GM21528 (cell line): ENCODE measurements around the gene CCDC171.
A peak's percentile ranks its signal among the peaks of the same experiment; 100 is the strongest.
"Not testable (repeated sequence)": the region's sequence is repeated elsewhere in the genome, so short reads cannot be mapped to it uniquely, and the experiment has no call there.

ENCODE experiments used
- ATAC-seq: cut with Tn5 transposase; IDR thresholded peaks from one replicate; pipeline ENCODE4 v1.9.1; 2021; ENCODE audit warnings: mild to moderate bottlenecking, moderate library complexity; ENCODE audit not compliant: unreplicated experiment, low FRiP score

The CCDC171 gene

GRCh38 chr9:15670246-15670645 is 117.4 kb downstream of the CCDC171 start:
- ATAC-seq = no peak

DNA sequence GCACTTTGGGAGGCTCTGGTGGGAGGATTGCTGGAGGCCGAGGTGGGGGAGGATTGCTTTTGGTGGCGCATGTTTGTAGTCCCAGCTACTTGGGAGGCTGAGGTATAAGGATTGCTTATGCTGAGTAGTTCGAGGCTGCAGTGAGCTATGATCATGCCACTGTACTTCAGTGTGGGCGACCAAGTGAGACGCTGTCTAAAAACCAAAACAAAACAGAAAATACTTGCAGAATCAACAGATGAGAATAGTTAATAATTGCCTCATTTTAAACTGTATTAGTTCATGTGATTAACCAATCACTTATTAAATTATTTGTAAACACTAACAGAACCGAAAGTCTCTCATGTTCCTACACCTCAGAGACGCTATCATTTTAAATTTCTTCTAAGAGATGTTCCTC is 118.1 kb downstream of the CCDC171 start:
- ATAC-seq = peak; percentile 86

- no peak for ATAC-seq
These were observed 140.9 kb downstream of the CCDC171 start for GRCh38 chr9:15693701-15694100.

GRCh38 chr9:15696979-15697378 is 144.1 kb downstream of the CCDC171 start:
- no peak for ATAC-seq

GRCh38 chr9:15697446-15697851 is 144.6 kb downstream of the CCDC171 start:
- ATAC-seq = no peak

- not testable (repeated sequence) for ATAC-seq
These were observed 147.2 kb downstream of the CCDC171 start for GRCh38 chr9:15699876-15700559.

GRCh38 chr9:15707000-15707399 is 154.2 kb downstream of the CCDC171 start:
- ATAC-seq = no peak

- no peak for ATAC-seq
These were observed 158.7 kb downstream of the CCDC171 start for GRCh38 chr9:15711531-15711930.

- no peak for ATAC-seq
These were observed 159.1 kb downstream of the CCDC171 start for GRCh38 chr9:15711931-15712330.

DNA sequence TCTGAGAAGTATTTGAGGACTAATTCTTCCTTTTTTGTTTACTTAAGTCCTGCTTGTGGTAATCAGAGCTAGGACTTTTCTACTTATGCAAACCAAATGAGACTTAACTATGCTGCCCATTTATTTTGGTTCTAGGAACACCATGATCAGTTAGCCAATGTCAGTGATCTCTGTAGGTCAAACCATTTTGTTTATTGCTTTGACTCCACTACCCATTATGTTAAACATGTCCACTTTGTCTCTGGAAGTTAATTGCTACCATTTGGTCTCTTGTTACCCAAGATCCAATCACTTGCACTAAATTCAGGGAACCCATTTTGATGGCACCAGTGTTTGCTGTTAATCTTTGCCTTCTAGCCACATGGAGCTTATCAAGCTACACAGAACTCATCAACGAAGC is 161.9 kb downstream of the CCDC171 start:
- no peak for ATAC-seq

DNA sequence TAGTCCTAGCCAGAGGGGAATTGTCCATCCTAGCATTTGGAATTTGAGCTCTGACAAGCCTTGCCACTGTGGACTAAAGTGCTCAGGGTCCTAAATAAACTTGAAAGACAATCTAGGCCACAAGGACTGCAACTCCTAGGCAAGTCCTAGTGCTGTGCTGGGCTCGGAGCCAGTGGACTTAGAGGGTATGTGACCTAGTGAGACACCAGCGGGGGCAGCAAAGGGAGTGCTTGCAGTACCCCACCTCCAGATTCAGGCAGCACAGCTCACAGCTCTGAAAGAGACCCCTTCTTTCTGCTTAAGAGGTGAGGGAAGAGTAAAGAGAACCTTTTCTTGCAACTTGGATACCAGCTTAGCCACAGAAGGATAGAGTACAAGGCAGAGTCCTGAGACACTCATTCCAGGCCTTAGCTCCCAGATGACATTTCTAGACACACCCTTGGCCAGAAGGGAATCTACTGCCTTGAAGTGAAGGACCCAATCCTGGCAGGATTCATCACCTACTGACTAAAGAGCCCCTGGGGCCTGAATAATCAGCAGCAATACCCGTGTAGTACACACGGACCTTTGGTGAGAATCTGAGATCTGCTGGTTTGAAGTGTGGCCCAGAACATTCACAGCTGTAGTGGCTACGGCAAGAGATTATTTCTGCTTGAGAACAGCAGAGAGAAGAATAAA is 164.6 kb downstream of the CCDC171 start:
- ATAC-seq = no peak

GRCh38 chr9:15718423-15718822 is 165.6 kb downstream of the CCDC171 start:
- ATAC-seq = no peak

DNA sequence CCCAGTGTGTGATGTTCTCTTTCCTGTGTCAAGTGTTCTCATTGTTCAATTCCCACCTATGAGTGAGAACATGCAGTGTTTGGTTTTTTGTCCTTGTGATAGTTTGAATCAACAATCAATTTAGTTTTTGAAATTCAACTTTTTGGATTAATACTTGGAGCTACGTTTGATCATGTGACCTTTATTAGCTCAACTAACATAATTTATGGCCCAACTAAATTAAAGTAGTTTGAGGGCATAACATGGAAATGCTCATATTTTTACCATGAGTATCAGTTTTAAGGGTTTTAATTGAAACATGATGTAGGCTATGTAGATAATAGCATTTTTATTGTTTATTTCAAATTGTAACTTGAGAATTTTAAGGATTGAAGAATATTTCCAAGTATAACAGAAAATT is 168.0 kb downstream of the CCDC171 start:
- no peak for ATAC-seq

DNA sequence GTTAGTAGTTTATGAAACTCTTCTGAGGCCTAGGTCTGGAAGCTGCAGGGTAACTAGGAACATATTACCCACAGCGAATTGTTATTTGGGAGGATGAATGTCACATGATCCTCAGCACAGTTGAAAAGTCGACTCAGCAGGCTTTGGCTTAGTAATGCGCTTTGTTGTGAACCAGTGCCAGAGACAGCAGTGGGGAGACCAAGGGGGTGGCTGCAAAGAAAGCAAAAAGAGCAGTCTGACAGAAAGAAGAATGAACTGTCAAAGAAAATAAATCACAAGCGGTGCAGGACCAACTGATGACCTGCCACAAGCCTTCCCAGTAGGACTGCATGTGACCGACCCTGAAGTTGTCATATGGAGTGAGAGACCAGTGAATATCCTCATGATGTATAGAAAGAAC is 170.0 kb downstream of the CCDC171 start:
- no peak for ATAC-seq

GRCh38 chr9:15724016-15724415 is 171.2 kb downstream of the CCDC171 start:
- ATAC-seq = no peak

DNA sequence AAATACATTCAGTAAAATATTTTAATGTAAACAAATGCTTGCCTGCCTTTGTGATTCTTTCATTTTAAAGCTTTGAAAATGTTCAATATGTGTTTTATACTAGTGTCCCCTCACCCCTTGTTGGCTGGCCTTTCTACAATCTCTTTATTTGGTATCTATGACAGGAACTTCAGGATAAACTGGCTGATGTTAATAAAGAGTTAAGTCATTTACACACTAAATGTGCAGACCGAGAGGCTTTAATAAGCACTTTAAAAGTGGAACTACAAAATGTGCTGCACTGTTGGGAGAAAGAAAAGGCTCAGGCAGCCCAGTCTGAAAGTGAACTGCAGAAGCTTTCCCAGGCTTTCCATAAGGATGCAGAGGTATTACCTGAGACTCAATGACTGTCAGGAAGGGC is 171.8 kb downstream of the CCDC171 start:
- no peak for ATAC-seq

DNA sequence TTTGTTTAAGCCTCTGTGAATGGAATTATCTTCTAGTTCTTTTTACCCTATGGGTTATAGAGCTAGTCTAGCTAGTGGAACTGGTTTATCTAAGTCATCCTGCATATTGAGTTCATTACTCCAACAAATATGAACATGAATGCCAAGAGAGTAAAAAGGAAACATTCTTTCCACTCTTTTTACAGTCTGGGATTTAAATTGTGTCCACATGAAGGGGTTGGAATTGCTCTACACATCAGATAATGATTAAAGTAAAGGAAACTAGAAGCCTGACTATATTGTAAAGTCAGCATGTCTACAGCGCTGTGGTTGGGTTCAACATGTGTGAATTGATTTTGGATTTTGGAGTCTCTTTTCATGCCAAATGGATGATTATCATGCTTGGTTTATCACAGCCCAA is 173.1 kb downstream of the CCDC171 start:
- ATAC-seq = no peak

- no peak for ATAC-seq
These were observed 176.7 kb downstream of the CCDC171 start for GRCh38 chr9:15729507-15729906.

DNA sequence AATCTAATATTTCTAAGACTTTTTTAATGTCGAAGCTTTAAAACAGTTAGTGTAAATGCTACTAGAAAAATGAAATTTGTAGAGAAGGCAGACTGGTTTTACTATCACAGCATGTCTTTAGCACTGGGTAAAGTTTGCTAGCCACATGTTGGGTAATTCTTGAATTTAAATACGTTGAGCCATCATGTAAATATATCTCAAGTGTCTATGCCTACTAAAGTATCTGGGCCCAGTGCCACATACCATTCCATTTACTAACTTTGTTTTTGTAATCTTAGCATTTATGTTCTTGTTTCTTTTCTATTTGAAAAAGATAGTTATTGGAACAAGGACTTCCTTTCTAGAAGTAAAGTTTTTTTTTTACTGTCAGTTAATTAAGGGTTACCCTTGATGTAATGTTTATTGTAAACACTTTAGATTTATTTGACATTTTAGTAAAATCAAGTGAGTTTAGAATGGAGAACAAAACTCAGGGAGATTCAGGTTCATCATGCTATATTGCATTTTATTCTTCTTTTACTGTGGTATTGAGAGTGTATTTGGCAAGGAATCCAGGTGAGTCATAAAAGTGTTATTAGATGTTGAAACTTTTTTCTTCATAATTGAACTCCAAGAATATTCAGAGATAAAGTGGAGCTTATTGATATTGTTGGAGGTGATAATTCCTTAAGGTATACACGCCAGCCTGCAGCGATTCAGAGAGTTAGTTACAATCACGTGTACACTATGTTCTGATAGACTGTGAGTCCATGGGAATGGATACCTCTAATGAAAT is 182.4 kb downstream of the CCDC171 start:
- no peak for ATAC-seq

DNA sequence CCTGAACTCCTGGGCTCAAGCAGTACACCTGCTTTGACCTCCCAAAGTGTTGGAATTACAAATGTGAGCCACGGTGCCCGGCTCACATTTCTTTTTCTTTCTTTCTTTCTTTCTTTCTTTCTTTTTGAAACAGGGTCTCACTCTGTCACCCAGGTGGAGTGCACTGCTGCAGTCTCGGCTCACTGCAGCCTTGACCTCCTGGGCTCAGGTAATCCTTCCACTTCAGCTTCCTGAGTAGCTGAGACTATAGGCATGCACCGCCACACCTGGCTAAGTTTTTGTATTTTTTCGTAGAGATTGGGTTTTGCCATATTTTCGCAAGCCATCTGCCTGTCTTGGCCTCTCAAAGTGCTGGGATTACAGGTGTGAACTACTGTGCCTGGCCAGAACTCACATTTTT is 183.7 kb downstream of the CCDC171 start:
- ATAC-seq = no peak

DNA sequence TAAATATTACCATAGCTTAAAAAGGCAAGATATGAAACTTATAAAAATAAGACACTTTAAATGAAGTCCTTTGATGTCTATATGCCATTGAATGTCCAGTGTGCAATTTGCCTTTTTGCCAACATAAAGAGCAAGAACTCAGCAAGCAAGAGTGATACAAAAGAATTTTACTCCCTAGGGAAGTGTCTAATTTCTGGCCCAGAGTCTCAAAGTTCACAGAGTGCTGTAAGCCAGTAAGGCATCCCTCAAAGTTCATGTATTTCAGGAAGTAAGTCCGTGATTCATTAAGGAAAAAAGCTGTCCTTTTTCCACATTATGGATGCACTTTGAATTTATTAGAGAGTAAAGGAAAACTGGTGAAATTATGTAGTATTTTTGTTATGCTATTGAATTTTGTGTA is 185.2 kb downstream of the CCDC171 start:
- no peak for ATAC-seq

- ATAC-seq = no peak
These were observed 188.2 kb downstream of the CCDC171 start for GRCh38 chr9:15741015-15741414.
